Activated naive CD4-positive, alpha-beta T cell (primary cell): Measurements from ENCODE around the gene RETN.

Experiments used
- DNase-seq, 4 experiments: peaks; one replicate each; lab custom pipeline; 2025; lab: John Stamatoyannopoulos, UW

Gene RETN

GRCh38 chr19:7706188-7706954 lies 37.5 kb downstream of the RETN start:
- no peak for DNase-seq

GRCh38 chr19:7706955-7707456 lies 38.2 kb downstream of the RETN start:
- no peak for DNase-seq

- DNase-seq, result no peak
Observed at GRCh38 chr19:7709932-7710460, 41.1 kb downstream of the RETN start.

GRCh38 chr19:7710616-7711015 lies 41.8 kb downstream of the RETN start:
- DNase-seq, result no peak

- DNase-seq, result no peak
Observed at GRCh38 chr19:7715671-7716070, 46.8 kb downstream of the RETN start.

DNA sequence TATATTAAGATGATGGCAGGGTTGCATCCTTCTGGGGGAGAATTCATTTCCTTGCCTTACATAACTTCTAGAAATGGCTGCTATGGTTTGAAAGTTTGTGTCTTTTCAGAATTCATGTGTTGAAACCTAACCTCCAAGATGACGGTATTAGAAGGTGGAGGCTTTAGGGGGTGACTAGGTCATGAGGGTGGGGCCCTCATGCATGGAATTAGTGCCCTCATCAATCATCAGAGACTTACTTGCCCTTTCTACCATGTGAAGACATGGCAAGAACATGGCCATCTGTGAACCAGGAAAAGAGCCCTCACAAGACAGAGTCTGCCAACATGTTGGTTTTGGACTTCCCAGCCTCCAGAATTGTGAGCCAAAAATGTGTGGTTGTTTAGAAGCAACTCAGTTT lies 47.9 kb downstream of the RETN start:
- no peak for DNase-seq

DNA sequence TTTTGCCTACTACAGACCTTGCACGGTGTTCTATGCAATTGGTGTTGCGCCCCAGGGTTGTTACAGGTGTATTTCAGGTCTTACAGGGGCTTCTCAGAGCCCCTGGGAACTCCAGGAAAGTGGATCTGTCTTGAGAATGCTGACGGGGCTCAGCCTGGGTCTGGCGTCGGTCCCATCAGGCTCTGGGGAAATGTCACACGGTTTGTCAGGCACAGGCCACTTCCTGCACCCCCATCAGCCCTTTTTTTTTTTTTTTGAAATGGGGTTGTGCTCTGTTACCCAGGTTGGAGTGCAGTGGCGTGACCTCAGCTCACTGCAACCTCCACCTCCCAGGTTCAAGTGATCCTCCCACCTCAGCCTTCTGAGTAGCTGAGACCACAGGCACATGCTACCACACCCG lies 49.8 kb downstream of the RETN start:
- no peak for DNase-seq
